GM19099 (cell line): ENCODE data around the gene GPR52.

ENCODE experiments used
- POLR2A ChIP-seq: IDR thresholded peaks from 3 replicates; pipeline ENCODE4 v1.6.1; 2011; ENCODE audit warnings: low read depth; ENCODE audit not compliant: insufficient read length; ENCODE audit errors: extremely low read depth

The GPR52 gene

GRCh38 chr1:174433451-174433850, 14.3 kb upstream of the GPR52 start:
- no peak for TF ChIP-seq POLR2A

GRCh38 chr1:174445351-174445750, 2.4 kb upstream of the GPR52 start:
- TF ChIP-seq POLR2A = no peak

- TF ChIP-seq POLR2A = no peak
Measured at GRCh38 chr1:174445817-174446216, 1.9 kb upstream of the GPR52 start.

- TF ChIP-seq POLR2A = no peak
Measured at GRCh38 chr1:174448531-174448883, 743 bp downstream of the GPR52 start.

GRCh38 chr1:174448974-174449373, 1.2 kb downstream of the GPR52 start:
- TF ChIP-seq POLR2A = no peak

- no peak for TF ChIP-seq POLR2A
Measured at GRCh38 chr1:174451408-174451807, 3.6 kb downstream of the GPR52 start.

- TF ChIP-seq POLR2A = no peak
Measured at GRCh38 chr1:174465855-174466254, 18.1 kb downstream of the GPR52 start.

GRCh38 chr1:174466607-174467006, 18.8 kb downstream of the GPR52 start:
- no peak for TF ChIP-seq POLR2A

- TF ChIP-seq POLR2A = no peak
Measured at GRCh38 chr1:174469052-174469451, 21.3 kb downstream of the GPR52 start.

GRCh38 chr1:174469687-174470086, 21.9 kb downstream of the GPR52 start:
- TF ChIP-seq POLR2A = no peak

- TF ChIP-seq POLR2A = no peak
Measured at GRCh38 chr1:174479281-174479680, 31.5 kb downstream of the GPR52 start.

GRCh38 chr1:174480324-174480723, 32.6 kb downstream of the GPR52 start:
- no peak for TF ChIP-seq POLR2A

- TF ChIP-seq POLR2A = no peak
Measured at GRCh38 chr1:174491606-174492005, 43.8 kb downstream of the GPR52 start.

- no peak for TF ChIP-seq POLR2A
Measured at GRCh38 chr1:174497478-174497877, 49.7 kb downstream of the GPR52 start.
